ENCODE data around the gene QSOX1.

- no peak for TF ChIP-seq CTCF (IDR thresholded peaks at IDR 0.05)
- TF ChIP-seq POLR2A (IDR thresholded peaks at IDR 0.05) = no peak
Observed at GRCh38 chr1:180229483-180230415, 75.1 kb downstream of the QSOX1 start, which contains the start of gene LHX4.
